H9 (cell line): ENCODE results near the gene BBS1. TPM values are rescaled to one million over a fixed set of nuclear protein-coding genes. Genes with fewer than 3 reads are reported as not detected.

Experiments used
- DNase-seq: peaks from one replicate; pipeline ENCODE4 v3.0.0-alpha.2; 2017
- H2AFZ ChIP-seq: one replicate; pipeline ENCODE4 v1.6.1; 2013; ENCODE audit warnings: mild to moderate bottlenecking, low read length, control low read depth, moderate library complexity
- H2AK5ac ChIP-seq: 2 replicates; pipeline ENCODE4 v1.6.1; 2013; ENCODE audit warnings: low read length, control low read depth, mixed read lengths; ENCODE audit not compliant: insufficient read length
- H2BK120ac ChIP-seq: one replicate; pipeline ENCODE4 v1.6.1; 2013; ENCODE audit warnings: low read depth, mild to moderate bottlenecking, low read length, control low read depth, inconsistent platforms; ENCODE audit not compliant: poor library complexity, severe bottlenecking
- H2BK12ac ChIP-seq: 2 replicates; pipeline ENCODE4 v1.6.1; 2013; ENCODE audit warnings: low read length, control low read depth, mixed read lengths, low read depth; ENCODE audit not compliant: insufficient read length
- H2BK15ac ChIP-seq: 2 replicates; pipeline ENCODE4 v1.6.1; 2013; ENCODE audit warnings: low read depth, low read length, control low read depth
- H2BK20ac ChIP-seq: one replicate; pipeline ENCODE4 v1.6.1; 2013; ENCODE audit warnings: low read depth, mild to moderate bottlenecking, low read length, control low read depth, inconsistent platforms; ENCODE audit not compliant: poor library complexity, severe bottlenecking
- H2BK5ac ChIP-seq: 2 replicates; pipeline ENCODE4 v1.6.1; 2013; ENCODE audit warnings: low read length, control low read depth, mixed read lengths; ENCODE audit not compliant: insufficient read length
- H3K14ac ChIP-seq: 2 replicates; pipeline ENCODE4 v1.6.1; 2013; ENCODE audit warnings: low read length, control low read depth; ENCODE audit not compliant: insufficient read depth
- H3K18ac ChIP-seq: 2 replicates; pipeline ENCODE4 v1.6.1; 2013; ENCODE audit warnings: low read depth, mild to moderate bottlenecking, mixed read lengths, low read length, control low read depth; ENCODE audit not compliant: insufficient read length
- H3K23ac ChIP-seq: 2 replicates; pipeline ENCODE4 v1.6.1; 2013; ENCODE audit warnings: low read length, control low read depth, mixed read lengths, low read depth; ENCODE audit not compliant: insufficient read length
- H3K23me2 ChIP-seq: 2 replicates; pipeline ENCODE4 v1.6.1; 2013; ENCODE audit warnings: low read depth, mild to moderate bottlenecking, mixed read lengths, low read length, control low read depth; ENCODE audit not compliant: insufficient read length, poor library complexity, severe bottlenecking
- H3K27ac ChIP-seq: 2 replicates; pipeline ENCODE4 v1.5.1; 2013; ENCODE audit warnings: low read length, control low read depth, mixed read lengths, low read depth; ENCODE audit not compliant: insufficient read length
- H3K27me3 ChIP-seq: 2 replicates; pipeline ENCODE4 v1.6.1; 2013; ENCODE audit warnings: low read length, control low read depth, inconsistent platforms; ENCODE audit not compliant: insufficient read depth
- H3K4ac ChIP-seq: 2 replicates; pipeline ENCODE4 v1.6.1; 2013; ENCODE audit warnings: low read depth, mild to moderate bottlenecking, control low read depth, inconsistent platforms, low read length, moderate library complexity
- H3K4me1 ChIP-seq: 2 replicates; pipeline ENCODE4 v1.6.1; 2013; ENCODE audit warnings: low read length, control low read depth, inconsistent platforms; ENCODE audit not compliant: insufficient read depth
- H3K4me2 ChIP-seq: 2 replicates; pipeline ENCODE4 v1.6.1; 2013; ENCODE audit warnings: low read length, control low read depth, mixed read lengths; ENCODE audit not compliant: insufficient read length, insufficient read depth
- H3K56ac ChIP-seq: 2 replicates; pipeline ENCODE4 v1.6.1; 2013; ENCODE audit warnings: low read depth, mild to moderate bottlenecking, mixed read lengths, low read length, control low read depth; ENCODE audit not compliant: insufficient read length
- H3K79me1 ChIP-seq: 2 replicates; pipeline ENCODE4 v1.6.1; 2013; ENCODE audit warnings: low read depth, mild to moderate bottlenecking, moderate library complexity, low read length, control low read depth, inconsistent platforms; ENCODE audit not compliant: insufficient read depth, poor library complexity, severe bottlenecking
- H3K79me2 ChIP-seq: 2 replicates; pipeline ENCODE4 v1.6.1; 2013; ENCODE audit warnings: low read length, control low read depth, inconsistent platforms; ENCODE audit not compliant: insufficient read depth
- H3K9ac ChIP-seq: 2 replicates; pipeline ENCODE4 v1.6.1; 2013; ENCODE audit warnings: low read length, control low read depth, mixed read lengths; ENCODE audit not compliant: insufficient read length; ENCODE audit errors: extremely low read depth
- H3K9me3 ChIP-seq: one replicate; pipeline ENCODE4 v1.6.1; 2013; ENCODE audit warnings: low read depth, low read length, inconsistent platforms; ENCODE audit not compliant: control insufficient read depth
- H3T11ph ChIP-seq: one replicate; pipeline ENCODE4 v1.6.1; 2013; ENCODE audit warnings: mild to moderate bottlenecking, low read length, control low read depth, inconsistent platforms
- H4K20me1 ChIP-seq: one replicate; pipeline ENCODE4 v1.6.1; 2013; ENCODE audit not compliant: control insufficient read depth, insufficient read length, insufficient read depth
- H4K5ac ChIP-seq: 2 replicates; pipeline ENCODE4 v1.6.1; 2013; ENCODE audit warnings: low read depth, mild to moderate bottlenecking, mixed read lengths, low read length, control low read depth; ENCODE audit not compliant: insufficient read length
- H4K8ac ChIP-seq: replicated peaks from 2 replicates; pipeline ENCODE4 v1.6.1; 2013; ENCODE audit warnings: low read length, control low read depth, mixed read lengths, low read depth; ENCODE audit not compliant: insufficient read length
- H4K91ac ChIP-seq: 2 replicates; pipeline ENCODE4 v1.6.1; 2013; ENCODE audit warnings: low read depth, mild to moderate bottlenecking, moderate library complexity, mixed read lengths, low read length, control low read depth; ENCODE audit not compliant: insufficient read length
- H3K27ac Mint-ChIP-seq, 3 experiments: 2 replicates in 2 of 3; 3 replicates in 1 of 3; pipeline ENCODE4 v1.8.0; 2020 to 2021; ENCODE audit warnings: mixed read lengths in 3 of 3, mild to moderate bottlenecking in 1 of 3, moderate library complexity in 1 of 3
- H3K27me3 Mint-ChIP-seq: 2 replicates; pipeline ENCODE4 v1.8.0; 2021; ENCODE audit warnings: low read depth, mild to moderate bottlenecking, moderate library complexity, mixed read lengths
- H3K36me3 Mint-ChIP-seq, 3 experiments: 2 replicates in 2 of 3; 3 replicates in 1 of 3; pipeline ENCODE4 v1.8.0; 2020 to 2021; ENCODE audit warnings: low read depth in 3 of 3, mixed read lengths in 3 of 3; ENCODE audit not compliant: insufficient read depth in 1 of 3
- H3K4me1 Mint-ChIP-seq, 2 experiments: 2 replicates each; pipeline ENCODE4 v1.8.0; 2020; ENCODE audit warnings: mixed read lengths in 2 of 2
- H3K4me3 Mint-ChIP-seq, 2 experiments: 2 replicates in 1 of 2; 3 replicates in 1 of 2; pipeline ENCODE4 v1.8.0; 2020 to 2021; ENCODE audit warnings: mild to moderate bottlenecking in 2 of 2, mixed read lengths in 2 of 2, moderate library complexity in 1 of 2
- H3K9me3 Mint-ChIP-seq, 2 experiments: 2 replicates in 1 of 2; 3 replicates in 1 of 2; pipeline ENCODE4 v1.8.0; 2020; ENCODE audit warnings: mild to moderate bottlenecking in 2 of 2, mixed read lengths in 2 of 2, moderate library complexity in 1 of 2
- CTCF ChIP-seq: fragments of 200-600 bp; sonication (generic); conservative IDR thresholded peaks from 3 replicates; pipeline ENCODE4 v1.8.0; 2021; ENCODE audit warnings: antibody characterized with exemption, mild to moderate bottlenecking
- WGBS: extraction: QIAGEN DNeasy Blood & Tissue Kit; methylation state at CpG from one replicate; pipeline ENCODE4 v1.1.7; 2013; ENCODE audit warnings: missing lambda C conversion rate, low lambda C conversion rate, mixed read lengths; ENCODE audit not compliant: insufficient read length; ENCODE audit errors: extremely low coverage; 5-methylcytosine and 5-hydroxymethylcytosine counted together
- total RNA-seq: library from RNA; stranded (reverse); gene quantifications from 2 replicates; pipeline ENCODE4 v1.2.1, GENCODE V29; 2021

Gene BBS1
- total RNA-seq, 1 experiment from 2014 or later = 27.2 TPM

GRCh38 chr11:66547662-66548009 lies 37.2 kb downstream of the BBS1 start:
- H3K4me1 Mint-ChIP-seq = peaks cover 37 to 38% of the 10 kb centered on the region in 2 experiments

More at GRCh38 chr11:66547662-66548009, 37.2 kb downstream of the BBS1 start:
- H3K79me2 ChIP-seq = no peaks in the 10 kb centered on the region
- no peak overlapping the region for H2BK20ac ChIP-seq
- H3K79me1 ChIP-seq = no peaks in the 10 kb centered on the region
- no peak overlapping the region for H2BK5ac ChIP-seq
- no peak overlapping the region for H3K18ac ChIP-seq
- TF ChIP-seq CTCF = no peak
- no peaks in the 10 kb centered on the region for H4K20me1 ChIP-seq
- Mint-ChIP-seq H3K36me3 (peaks cover 0 to 28% (median 20%) of the 10 kb centered on the region in 3 experiments; a peak in 5 of 7 replicates), H3K9me3 (no peaks in the 10 kb centered on the region; a peak in 1 of 5 replicates), H3K27ac (peak overlapping the region in 1 of 3 experiments; percentile 40; a peak in 1 of 7 replicates), H3K4me3 (peak overlapping the region; percentile 82 to 85), H3K27me3 (no peaks in the 10 kb centered on the region; the same call in 1 of the 2 replicates)
- H3K4ac ChIP-seq = no peak overlapping the region
- H3K9me3 ChIP-seq = no peaks in the 10 kb centered on the region
- H3K4me2 ChIP-seq = peak overlapping the region; percentile 57
- no peak overlapping the region for H3K9ac ChIP-seq
- H4K8ac ChIP-seq = no peak overlapping the region
- no peak overlapping the region for H3K27ac ChIP-seq
- H3K27me3 ChIP-seq = no peaks in the 10 kb centered on the region
- H3T11ph ChIP-seq = no peak overlapping the region
- no peak overlapping the region for H3K14ac ChIP-seq
- no peak overlapping the region for H2AK5ac ChIP-seq
- H2BK12ac ChIP-seq = no peak overlapping the region
- no peak overlapping the region for H4K91ac ChIP-seq
- no peaks in the 10 kb centered on the region for H3K4me1 ChIP-seq
- H2BK15ac ChIP-seq = no peak overlapping the region
- peak; percentile 63 for DNase-seq
- H4K5ac ChIP-seq = no peak overlapping the region
- no peaks in the 10 kb centered on the region for H3K23me2 ChIP-seq
- whole genome bisulfite sequencing = no CpG with 5 or more reads among the region's 5 CpGs
- H2AFZ ChIP-seq = no peak overlapping the region
- H3K56ac ChIP-seq = no peak overlapping the region
- H2BK120ac ChIP-seq = no peak overlapping the region
- H3K23ac ChIP-seq = no peak overlapping the region
